Choroid plexus epithelial cell (primary cell): ENCODE measurements around the gene EMILIN2.

Source experiments
- DNase-seq: peaks from one replicate; pipeline ENCODE4 v3.0.0-alpha.2; 2010; ENCODE audit warnings: low read depth
- H3K4me3 ChIP-seq: 2 replicates; pipeline ENCODE4 v1.5.1; 2011; ENCODE audit warnings: low read depth, mild to moderate bottlenecking, control low read depth, low read length, moderate library complexity
- CTCF ChIP-seq: conservative IDR thresholded peaks from 2 replicates; pipeline ENCODE4 v1.5.1; 2011; ENCODE audit warnings: low read depth, mild to moderate bottlenecking, control low read depth, inconsistent platforms, low read length, moderate library complexity

Gene EMILIN2

GRCh38 chr18:2895391-2895790 is 48.6 kb downstream of the EMILIN2 start:
- TF ChIP-seq CTCF = no peak
- no peak for DNase-seq
- H3K4me3 ChIP-seq = no peak overlapping the region

GRCh38 chr18:2896990-2897389 is 50.2 kb downstream of the EMILIN2 start:
- TF ChIP-seq CTCF = no peak
- no peak for DNase-seq

GRCh38 chr18:2897448-2898185 is 50.8 kb downstream of the EMILIN2 start:
- TF ChIP-seq CTCF = no peak
- no peak for DNase-seq

More at GRCh38 chr18:2896990-2897389, 50.2 kb downstream of the EMILIN2 start:
- no peak overlapping the region for H3K4me3 ChIP-seq

GRCh38 chr18:2898186-2898640 is 51.4 kb downstream of the EMILIN2 start:
- H3K4me3 ChIP-seq = no peak overlapping the region
- DNase-seq = no peak
- no peak for TF ChIP-seq CTCF

More at GRCh38 chr18:2897448-2898185, 50.8 kb downstream of the EMILIN2 start:
- H3K4me3 ChIP-seq = no peak overlapping the region

GRCh38 chr18:2900684-2901422 is 54.0 kb downstream of the EMILIN2 start:
- H3K4me3 ChIP-seq = no peak overlapping the region
- DNase-seq = no peak
- TF ChIP-seq CTCF = no peak

- no peak for TF ChIP-seq CTCF
- no peak for DNase-seq
- H3K4me3 ChIP-seq = no peak overlapping the region
These were observed 54.7 kb downstream of the EMILIN2 start for GRCh38 chr18:2901423-2901985.
